ENCODE results near the gene FMOD.

Gene FMOD

GRCh38 chr1:203351037-203351625, at the start of gene FMOD:
Gene FMOD, minus strand, starts transcription at chr1:203351122. Its CDS starts 2,852 bp downstream, at chr1:203348270.
- no peak for DNase-seq

GRCh38 chr1:203396595-203397194, 45.8 kb upstream of the FMOD start:
- no peak for DNase-seq

- no peak for DNase-seq
Observed at GRCh38 chr1:203395751-203396150, 44.8 kb upstream of the FMOD start.

- no peak for DNase-seq
Observed at GRCh38 chr1:203390298-203390697, 39.4 kb upstream of the FMOD start.

- no peak for DNase-seq
Observed at GRCh38 chr1:203388683-203389082, 37.8 kb upstream of the FMOD start.

GRCh38 chr1:203382026-203382425, 31.1 kb upstream of the FMOD start:
- no peak for DNase-seq

- no peak for DNase-seq
Observed at GRCh38 chr1:203381151-203381751, 30.3 kb upstream of the FMOD start.

GRCh38 chr1:203380420-203381150, 29.7 kb upstream of the FMOD start:
- DNase-seq: no peak

- no peak for DNase-seq
Observed at GRCh38 chr1:203379825-203380224, 28.9 kb upstream of the FMOD start.

- no peak for DNase-seq
Observed at GRCh38 chr1:203378556-203379245, 27.8 kb upstream of the FMOD start.

GRCh38 chr1:203373991-203374390, 23.1 kb upstream of the FMOD start:
- DNase-seq: no peak

- no peak for DNase-seq
Observed at GRCh38 chr1:203373002-203373401, 22.1 kb upstream of the FMOD start.

GRCh38 chr1:203371288-203371687, 20.4 kb upstream of the FMOD start:
- no peak for DNase-seq

- DNase-seq: no peak
Observed at GRCh38 chr1:203369666-203370065, 18.7 kb upstream of the FMOD start.

- DNase-seq: no peak
Observed at GRCh38 chr1:203368624-203369451, 17.9 kb upstream of the FMOD start.

- DNase-seq: no peak
Observed at GRCh38 chr1:203367057-203367456, 16.1 kb upstream of the FMOD start.

- no peak for DNase-seq
Observed at GRCh38 chr1:203366476-203366875, 15.6 kb upstream of the FMOD start.

GRCh38 chr1:203364806-203365205, 13.9 kb upstream of the FMOD start:
- DNase-seq: no peak

GRCh38 chr1:203364094-203364801, 13.3 kb upstream of the FMOD start:
- DNase-seq: no peak

- no peak for DNase-seq
Observed at GRCh38 chr1:203362720-203363025, 11.8 kb upstream of the FMOD start.

- DNase-seq: no peak
Observed at GRCh38 chr1:203361945-203362719, 11.2 kb upstream of the FMOD start.

Measured in SIG-M5 (cell line).